Measurements from ENCODE around the gene FAM13A. TPM values are rescaled to one million over a fixed set of nuclear protein-coding genes. Genes with fewer than 3 reads are reported as not detected.
A peak's percentile ranks its signal among the peaks of the same experiment; 100 is the strongest.

FAM13A gene
- total and polyA plus RNA-seq, 2 of the 13 experiments (the other 11 are each of a cell fraction or from before 2014, with no cell fraction given), result 1.2 to 36.2 TPM

- POLR2A ChIA-PET, result no interaction called here
- no peak for DNase-seq (ENCODE audit: low spot score)
- Histone ChIP-seq H3K4me1 (ENCODE audit: insufficient read depth, low read length) (peaks cover 58% of the 10 kb centered on the region), H3K79me2 (ENCODE audit: insufficient read depth, low read length) (peaks cover 9% of the 10 kb centered on the region), H2AFZ (ENCODE audit: low read length) (peak overlapping the region; percentile 77), H4K20me1 (ENCODE audit: insufficient read depth, low read length) (no peaks in the 10 kb centered on the region), H3K9ac (ENCODE audit: insufficient read depth, low read depth, low read length) (peak overlapping the region; percentile 46), H3K4me3 (replicated peaks in 1 of 3; ENCODE audit: insufficient read depth in 1 of 3, low read depth in 2 of 3, low read length in 3 of 3) (peak overlapping the region in 2 of 3 experiments; percentile 34 to 48; a peak in 3 of 6 replicates), H3K27ac (ENCODE audit: extremely low read length, insufficient read depth, low read length) (peak overlapping the region; percentile 67), H3K36me3 (replicated peaks in 1 of 2; ENCODE audit: control insufficient read depth in 1 of 2, insufficient read depth in 2 of 2, low read length in 2 of 2) (no peaks in the 10 kb centered on the region), H3K9me3 (ENCODE audit: low read length) (peaks cover 3% of the 10 kb centered on the region), H3K27me3 (ENCODE audit: control insufficient read depth in 1 of 2, insufficient read depth in 2 of 2, low read length in 2 of 2) (no peaks in the 10 kb centered on the region), H3K4me2 (ENCODE audit: low read depth, low read length) (peak overlapping the region; percentile 73)
- intact Hi-C loops (cut with micrococcal nuclease; ENCODE audit: unreplicated experiment), result no loop called here
- peak; percentile 92 for ATAC-seq
- 12% methylated on average over 5 of the region's 5 CpGs for WGBS (ENCODE audit: low lambda C conversion rate)
- FAIRE-seq, result no peak
- in situ Hi-C loops (cut with HindIII; ENCODE audit: extremely low pct_ligation_motif_present, low pct_unique_long_range_greater_than_20kb), result no loop called here
- CTCF ChIA-PET (ENCODE audit: low intra/inter-chr PET ratio, low total read pairs), result no interaction called here
- BruUV-seq (replicated peaks), result no TSS peak
- TF ChIP-seq PAXIP1 (CRISPR knock-in tag; conservative IDR thresholded peaks at IDR 0.05) (peak; percentile 75), SIN3B (IDR thresholded peaks at IDR 0.05; ENCODE audit: low read length) (no peak), ZBTB20 (CRISPR knock-in tag; IDR thresholded peaks at IDR 0.05; ENCODE audit: borderline replicate concordance, low read depth) (peak; percentile 72; the same call in 1 of the 2 replicates), CEBPG (CRISPR knock-in tag; IDR thresholded peaks at IDR 0.05) (0 out of 2 replicates have a peak, but pooled peaks have one; percentile 4), ZNF124 (CRISPR knock-in tag; IDR thresholded peaks at IDR 0.05) (0 out of 2 replicates have a peak, but pooled peaks have one; percentile 13), KDM6A (CRISPR knock-in tag; IDR thresholded peaks at IDR 0.05; ENCODE audit: low read depth) (0 out of 2 replicates have a peak, but pooled peaks have one; percentile 18), EP300 (IDR thresholded peaks at IDR 0.05; ENCODE audit: low read depth in 2 of 2, low read length in 2 of 2) (peak in 1 of 2 experiments; percentile 14; a peak in 1 of 4 replicates), EP300 (CRISPR knock-in tag; IDR thresholded peaks at IDR 0.05; ENCODE audit: borderline replicate concordance) (no peak), HNF4G (IDR thresholded peaks at IDR 0.05; ENCODE audit: borderline replicate concordance, low read depth, low read length) (0 out of 2 replicates have a peak, but pooled peaks have one; percentile 13), HNF4G (CRISPR knock-in tag; IDR thresholded peaks at IDR 0.05; ENCODE audit: borderline replicate concordance, low read depth) (no peak), RXRB (CRISPR knock-in tag; IDR thresholded peaks at IDR 0.05; ENCODE audit: borderline replicate concordance) (peak; percentile 20; the same call in 1 of the 2 replicates), POLR2AphosphoS5 (IDR thresholded peaks at IDR 0.05; ENCODE audit: low read depth, low read length) (peak; percentile 40; the same call in 1 of the 2 replicates), GPBP1L1 (CRISPR knock-in tag; IDR thresholded peaks at IDR 0.05) (no peak), HNF1B (CRISPR knock-in tag; IDR thresholded peaks at IDR 0.05) (0 out of 2 replicates have a peak, but pooled peaks have one; percentile 17), TEAD3 (CRISPR knock-in tag; optimal IDR thresholded peaks at IDR 0.05; ENCODE audit: borderline replicate concordance) (no peak)
Measured at GRCh38 chr4:89009761-89010369, 47.1 kb downstream of the FAM13A start.
